H1 (cell line): ENCODE measurements around the gene TMUB2. TPM values are rescaled to one million over a fixed set of nuclear protein-coding genes. Genes with fewer than 3 reads are reported as not detected.

ENCODE experiments used
- CTCF ChIA-PET: fragments of 300-600 bp; sonication (Branson Sonifier 250); formaldehyde crosslinking; loops from one replicate; lab custom pipeline; 2021; ENCODE audit not compliant: partially characterized antibody; lab: Charles Lee
- POLR2A ChIA-PET: fragments of 300-600 bp; sonication (Branson Sonifier 250); formaldehyde crosslinking; loops from one replicate; lab custom pipeline; 2021; ENCODE audit warnings: inconsistent platforms; ENCODE audit not compliant: partially characterized antibody; lab: Charles Lee
- DNase-seq, 2 experiments: peaks; one replicate each; pipeline versions ENCODE4 v3.0.0 to v3.0.0-alpha.2; 2010 to 2022; ENCODE audit warnings: low spot score in 2 of 2, low read depth in 1 of 2, mixed read lengths in 1 of 2
- FAIRE-seq: peaks from 2 replicates; lab custom pipeline; 2011; peaks lifted over from hg19 to GRCh38; lab: Jason Lieb, UNC
- H2AFZ ChIP-seq: 2 replicates; pipeline ENCODE4 v1.8.1; 2012; ENCODE audit warnings: low read length, inconsistent platforms
- H2AK5ac ChIP-seq: 2 replicates; pipeline ENCODE4 v1.6.1; 2013; ENCODE audit warnings: low read depth, low read length
- H2BK120ac ChIP-seq: replicated peaks from 2 replicates; pipeline ENCODE3; 2013; ENCODE audit warnings: low read depth, low read length, inconsistent platforms
- H2BK12ac ChIP-seq: 2 replicates; pipeline ENCODE4 v1.6.1; 2013; ENCODE audit warnings: low read depth, low read length
- H2BK15ac ChIP-seq: 2 replicates; pipeline ENCODE4 v1.6.1; 2013; ENCODE audit warnings: low read length
- H2BK20ac ChIP-seq: 2 replicates; pipeline ENCODE4 v1.6.1; 2013; ENCODE audit warnings: low read length
- H2BK5ac ChIP-seq: 2 replicates; pipeline ENCODE4 v1.6.1; 2013; ENCODE audit warnings: low read depth, low read length
- H3K14ac ChIP-seq: 2 replicates; pipeline ENCODE4 v1.6.1; 2013; ENCODE audit warnings: inconsistent platforms; ENCODE audit not compliant: insufficient read length
- H3K18ac ChIP-seq: 2 replicates; pipeline ENCODE4 v1.6.1; 2013; ENCODE audit warnings: low read length; ENCODE audit errors: extremely low read depth
- H3K23ac ChIP-seq: 2 replicates; pipeline ENCODE4 v1.6.1; 2013; ENCODE audit warnings: inconsistent platforms; ENCODE audit not compliant: insufficient read length
- H3K23me2 ChIP-seq: 2 replicates; pipeline ENCODE4 v1.6.1; 2013; ENCODE audit warnings: low read depth, low read length
- H3K27ac ChIP-seq: 2 replicates; pipeline ENCODE4 v1.6.1; 2011; ENCODE audit warnings: low read depth, low read length, inconsistent platforms
- H3K27me3 ChIP-seq, 4 experiments: replicated peaks in 1 of 4; 1 replicate in 1 of 4; 2 replicates in 3 of 4; pipeline versions ENCODE4 v1.6.1 to v1.8.1; 2011 to 2013; ENCODE audit warnings: low read length in 3 of 4, mild to moderate bottlenecking in 3 of 4, inconsistent platforms in 2 of 4, mixed read lengths in 2 of 4, moderate library complexity in 1 of 4; ENCODE audit not compliant: control insufficient read depth in 3 of 4, insufficient read depth in 3 of 4; ENCODE audit errors: extremely low read depth in 1 of 4
- H3K36me3 ChIP-seq, 4 experiments: 2 replicates each; pipeline versions ENCODE4 v1.6.1 to v1.8.1; 2011 to 2013; ENCODE audit warnings: mild to moderate bottlenecking in 4 of 4, low read length in 3 of 4, moderate library complexity in 2 of 4, control low read depth in 1 of 4, inconsistent platforms in 1 of 4; ENCODE audit not compliant: insufficient read depth in 4 of 4, control insufficient read depth in 2 of 4
- H3K4ac ChIP-seq: replicated peaks from 2 replicates; pipeline ENCODE3; 2013; ENCODE audit warnings: low read length, low read depth, mixed read lengths, inconsistent platforms; ENCODE audit not compliant: insufficient read length
- H3K4me1 ChIP-seq, 4 experiments: replicated peaks in 1 of 4; 1 replicate in 1 of 4; 2 replicates in 3 of 4; pipeline versions ENCODE4 v1.6.1 to v1.8.1; 2011 to 2013; ENCODE audit warnings: low read length in 3 of 4, inconsistent platforms in 2 of 4, mixed read lengths in 1 of 4; ENCODE audit not compliant: insufficient read depth in 4 of 4, control insufficient read depth in 3 of 4
- H3K4me2 ChIP-seq, 2 experiments: 2 replicates each; pipeline versions ENCODE4 v1.6.1 to v1.8.1; 2011 to 2013; ENCODE audit warnings: low read depth in 2 of 2, low read length in 2 of 2, control low read depth in 1 of 2, inconsistent platforms in 1 of 2, mild to moderate bottlenecking in 1 of 2; ENCODE audit not compliant: insufficient read depth in 1 of 2
- H3K4me3 ChIP-seq, 4 experiments: fragments of 200-600, 300-600 bp in 1 of 4; sonication (generic), shearing (Covaris generic), sonication (Bioruptor Twin) in 1 of 4; 2 replicates each; pipeline versions ENCODE4 v1.5.1 to v1.8.1; 2011 to 2016; ENCODE audit warnings: low read length in 4 of 4, low read depth in 3 of 4, control low read depth in 2 of 4, inconsistent platforms in 2 of 4, mild to moderate bottlenecking in 2 of 4, mixed read lengths in 1 of 4, moderate library complexity in 1 of 4; ENCODE audit not compliant: insufficient read depth in 2 of 4; ENCODE audit errors: extremely low read depth in 1 of 4
- H3K56ac ChIP-seq: replicated peaks from 2 replicates; pipeline ENCODE3; 2013; ENCODE audit warnings: low read depth, mild to moderate bottlenecking, mixed read lengths, low read length, inconsistent platforms; ENCODE audit not compliant: insufficient read length
- H3K79me1 ChIP-seq: 2 replicates; pipeline ENCODE4 v1.6.1; 2013; ENCODE audit warnings: low read depth, low read length, control low read depth
- H3K79me2 ChIP-seq, 2 experiments: 2 replicates each; pipeline versions ENCODE4 v1.6.1 to v1.8.1; 2012 to 2013; ENCODE audit warnings: low read length in 2 of 2, mild to moderate bottlenecking in 2 of 2, inconsistent platforms in 1 of 2; ENCODE audit not compliant: insufficient read depth in 2 of 2, control insufficient read depth in 1 of 2
- H3K9ac ChIP-seq, 4 experiments: replicated peaks in 1 of 4; 1 replicate in 1 of 4; 2 replicates in 3 of 4; pipeline versions ENCODE4 v1.6.1 to v1.8.1; 2011 to 2013; ENCODE audit warnings: low read depth in 3 of 4, low read length in 3 of 4, control low read depth in 2 of 4, mild to moderate bottlenecking in 2 of 4, moderate library complexity in 2 of 4, inconsistent platforms in 1 of 4; ENCODE audit errors: extremely low read depth in 1 of 4
- H3K9me3 ChIP-seq, 2 experiments: 2 replicates each; pipeline versions ENCODE4 v1.6.1 to v1.8.1; 2012 to 2013; ENCODE audit warnings: mild to moderate bottlenecking in 2 of 2, moderate library complexity in 2 of 2, control low read depth in 1 of 2, inconsistent platforms in 1 of 2, low read depth in 1 of 2, low read length in 1 of 2, mixed read lengths in 1 of 2; ENCODE audit not compliant: insufficient read depth in 2 of 2
- H4K20me1 ChIP-seq, 2 experiments: replicated peaks in 1 of 2; 2 replicates each; pipeline versions ENCODE3 to v1.8.1; 2011 to 2013; ENCODE audit warnings: inconsistent platforms in 2 of 2, low read length in 2 of 2, mild to moderate bottlenecking in 1 of 2; ENCODE audit not compliant: insufficient read depth in 2 of 2, control insufficient read depth in 1 of 2
- H4K5ac ChIP-seq: 2 replicates; pipeline ENCODE4 v1.6.1; 2013; ENCODE audit warnings: low read length, low read depth, mixed read lengths, inconsistent platforms; ENCODE audit not compliant: insufficient read length
- H4K8ac ChIP-seq: 2 replicates; pipeline ENCODE4 v1.8.0; 2013; ENCODE audit warnings: mild to moderate bottlenecking, moderate library complexity, low read length, inconsistent platforms; ENCODE audit not compliant: insufficient read depth; ENCODE audit errors: extremely low read depth
- H4K91ac ChIP-seq: replicated peaks from 2 replicates; pipeline ENCODE3; 2013; ENCODE audit warnings: low read length, mixed read lengths, inconsistent platforms; ENCODE audit not compliant: insufficient read length
- GTF2F1 ChIP-seq: IDR thresholded peaks from 2 replicates; pipeline ENCODE4 v1.6.1; 2012; ENCODE audit warnings: low read depth, low read length, improper control_type of control experiment, borderline replicate concordance
- JUND ChIP-seq: IDR thresholded peaks from 2 replicates; pipeline ENCODE4 v1.6.1; 2011; ENCODE audit warnings: mild to moderate bottlenecking, improper control_type of control experiment, low read length
- RFX5 ChIP-seq: IDR thresholded peaks from 2 replicates; pipeline ENCODE4 v1.6.1; 2011; ENCODE audit warnings: low read depth, low read length, improper control_type of control experiment, borderline replicate concordance
- USF2 ChIP-seq: IDR thresholded peaks from 2 replicates; pipeline ENCODE4 v1.6.1; 2011; ENCODE audit warnings: low read length, improper control_type of control experiment
- WGBS, 2 experiments: shearing (Covaris generic) in 1 of 2; methylation state at CpG; one replicate each; pipeline versions ENCODE4 v1.1.6 to v1.1.7; 2013 to 2015; ENCODE audit warnings: low lambda C conversion rate in 2 of 2, mixed read lengths in 2 of 2, inconsistent platforms in 1 of 2, low coverage in 1 of 2, missing lambda C conversion rate in 1 of 2; ENCODE audit not compliant: insufficient replicate concordance in 2 of 2, insufficient coverage in 1 of 2, insufficient read length in 1 of 2; ENCODE audit errors: extremely low coverage in 1 of 2, missing lambda C conversion rate in 1 of 2; 5-methylcytosine and 5-hydroxymethylcytosine counted together
- polyA plus RNA-seq, 7 experiments: library from polyadenylated mRNA; depleted of rRNA in 3 of 7; stranded (reverse) in 5 of 7; unstranded in 2 of 7; fragments of >200 nt in 5 of 7; fragments of 200-250 nt in 2 of 7; gene quantifications; 1 replicate in 5 of 7; 2 replicates in 1 of 7; 4 replicates in 1 of 7; pipeline versions ENCODE4 v1.2.1 to v1.2.3, GENCODE V29; 2011 to 2013; ENCODE audit warnings: missing spikeins in 2 of 7, mixed read lengths in 2 of 7
- total RNA-seq: library from RNA; stranded (reverse); fragmentation: NEBNext Ultra II Directional; extraction: Animal tissue kit (Norgen Biotek cat#: 25700); gene quantifications from 2 replicates; pipeline ENCODE4 v1.2.1, GENCODE V29; 2021

TMUB2 gene
- total and polyA plus RNA-seq, 2 of the 8 experiments (the other 6 are each of a cell fraction or from before 2014, with no cell fraction given), result 18.5 to 30.5 TPM

GRCh38 chr17:44202756-44203155, 16.0 kb downstream of the TMUB2 start:
- no peak for TF ChIP-seq RFX5
- no peak for TF ChIP-seq GTF2F1
- no peak for TF ChIP-seq JUND
- TF ChIP-seq USF2, result no peak
- Histone ChIP-seq H3K9ac (no peak overlapping the region), H2BK20ac (no peak overlapping the region), H4K8ac (no peak overlapping the region), H3K36me3 (peaks cover 6 to 11% (median 7%) of the 10 kb centered on the region in 4 experiments; a peak in 6 of 8 replicates), H4K5ac (no peak overlapping the region), H2AFZ (no peak overlapping the region), H3K27ac (no peak overlapping the region), H3K18ac (no peak overlapping the region), H3K23me2 (peaks cover 10% of the 10 kb centered on the region), H3K79me1 (no peaks in the 10 kb centered on the region), H4K20me1 (peaks cover 0 to 2% of the 10 kb centered on the region in 2 experiments), H3K4me1 (peaks cover 3 to 21% (median 8%) of the 10 kb centered on the region in 4 experiments), H3K4me3 (no peak overlapping the region), H3K14ac (no peak overlapping the region), H3K4ac (no peak overlapping the region), H3K79me2 (peaks cover 0 to 11% of the 10 kb centered on the region in 2 experiments; a peak in 3 of 4 replicates), H4K91ac (no peak overlapping the region), H2AK5ac (no peak overlapping the region), H2BK120ac (no peak overlapping the region), H3K56ac (no peak overlapping the region), H3K27me3 (no peaks in the 10 kb centered on the region), H2BK15ac (peak overlapping the region; percentile 82), H3K23ac (no peak overlapping the region), H2BK12ac (0 out of 2 replicates have a peak overlapping the region, but pooled peaks have one; percentile 52), H2BK5ac (no peak overlapping the region), H3K9me3 (no peaks in the 10 kb centered on the region), H3K4me2 (no peak overlapping the region)
- 87% methylated on average over 4 of the region's 4 CpGs; no CpG with 5 or more reads in 1 of the 2 experiments for WGBS, 2 experiments
- DNase-seq (no peak), FAIRE-seq (no peak)
- ChIA-PET CTCF (interaction anchor here (0.6 to 3.9 kb wide), 15 partner anchors 11 to 148 kb away, joined by 3 to 31 read pairs (median 5); partner anchors contain the start of gene GRN), POLR2A (interaction anchor here (1.4 to 8.5 kb wide), 2 partner anchors 11 to 17 kb away, joined by 3 to 78 read pairs; partner anchors contain the start of gene UBTF)
